Medulla oblongata (tissue), 1 donor: ENCODE data around the gene TADA2B.
A peak's percentile ranks its signal among the peaks of the same experiment; 100 is the strongest.

ENCODE experiments used
- DNase-seq: peaks from one replicate; pipeline ENCODE4 v3.0.0-alpha.2; 2015; ENCODE audit errors: extremely low spot score

TADA2B gene, protein sequence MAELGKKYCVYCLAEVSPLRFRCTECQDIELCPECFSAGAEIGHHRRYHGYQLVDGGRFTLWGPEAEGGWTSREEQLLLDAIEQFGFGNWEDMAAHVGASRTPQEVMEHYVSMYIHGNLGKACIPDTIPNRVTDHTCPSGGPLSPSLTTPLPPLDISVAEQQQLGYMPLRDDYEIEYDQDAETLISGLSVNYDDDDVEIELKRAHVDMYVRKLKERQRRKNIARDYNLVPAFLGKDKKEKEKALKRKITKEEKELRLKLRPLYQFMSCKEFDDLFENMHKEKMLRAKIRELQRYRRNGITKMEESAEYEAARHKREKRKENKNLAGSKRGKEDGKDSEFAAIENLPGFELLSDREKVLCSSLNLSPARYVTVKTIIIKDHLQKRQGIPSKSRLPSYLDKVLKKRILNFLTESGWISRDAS

DNA sequence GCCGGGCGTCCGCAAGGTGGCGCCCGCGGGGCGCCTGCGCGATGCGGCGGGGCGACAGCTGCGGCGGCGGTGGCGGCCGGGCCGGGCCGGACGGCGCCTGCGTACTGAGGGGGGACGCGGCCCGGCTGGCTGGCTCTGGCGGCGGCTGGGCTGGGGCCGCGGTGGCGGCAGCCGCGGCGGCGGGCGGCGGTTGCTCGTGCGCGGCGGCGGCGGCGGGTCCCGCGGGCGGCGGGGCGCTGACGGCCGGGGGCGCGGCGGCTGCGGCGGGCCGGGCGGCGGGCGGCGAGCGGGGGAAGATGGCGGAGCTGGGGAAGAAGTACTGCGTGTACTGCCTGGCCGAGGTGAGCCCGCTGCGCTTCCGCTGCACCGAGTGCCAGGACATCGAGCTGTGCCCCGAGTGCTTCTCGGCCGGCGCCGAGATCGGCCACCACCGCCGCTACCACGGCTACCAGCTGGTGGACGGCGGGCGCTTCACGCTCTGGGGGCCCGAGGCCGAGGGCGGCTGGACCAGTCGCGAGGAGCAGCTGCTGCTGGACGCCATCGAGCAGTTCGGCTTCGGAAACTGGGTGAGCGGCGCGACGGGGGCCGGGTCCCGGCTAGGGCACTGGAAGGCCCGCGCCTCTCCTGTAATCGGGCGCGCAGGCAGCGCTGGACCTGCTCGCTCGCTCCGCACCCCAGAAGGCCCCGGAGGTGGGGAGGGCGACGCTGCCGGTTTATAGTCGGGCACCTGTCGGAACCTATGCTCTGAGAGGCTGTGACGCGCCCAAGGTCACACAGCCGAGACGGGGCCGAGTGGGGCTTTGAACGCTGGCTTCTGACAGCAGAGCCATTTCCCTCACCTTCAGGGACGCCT is at the start of gene TADA2B:
TSS of gene TADA2B (plus strand) at position 89 of the 853 bp plus-strand sequence. CDS start at position 297, 208 bp downstream.
- DNase-seq, result no peak

DNA sequence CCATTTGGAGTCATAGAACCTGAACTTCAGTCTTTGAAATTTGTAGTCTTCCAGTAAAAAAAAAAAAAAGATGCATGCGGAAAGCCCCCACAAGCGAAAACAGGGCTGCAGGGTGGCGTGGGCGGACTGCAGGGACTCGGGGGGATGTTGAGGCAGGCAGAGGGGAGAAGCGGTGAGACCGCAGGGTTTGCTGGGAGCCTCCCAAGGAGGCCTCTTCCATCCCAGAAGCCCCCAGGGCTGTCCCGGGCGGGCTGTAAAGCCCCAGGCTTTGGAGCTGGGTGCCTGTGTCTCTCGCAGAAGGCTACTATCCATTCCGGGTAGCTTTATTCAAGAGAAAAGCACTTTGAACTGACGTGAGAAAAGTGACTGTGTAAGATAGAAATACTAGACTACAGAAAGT is 46.7 kb upstream of the TADA2B start:
- no peak for DNase-seq

DNA sequence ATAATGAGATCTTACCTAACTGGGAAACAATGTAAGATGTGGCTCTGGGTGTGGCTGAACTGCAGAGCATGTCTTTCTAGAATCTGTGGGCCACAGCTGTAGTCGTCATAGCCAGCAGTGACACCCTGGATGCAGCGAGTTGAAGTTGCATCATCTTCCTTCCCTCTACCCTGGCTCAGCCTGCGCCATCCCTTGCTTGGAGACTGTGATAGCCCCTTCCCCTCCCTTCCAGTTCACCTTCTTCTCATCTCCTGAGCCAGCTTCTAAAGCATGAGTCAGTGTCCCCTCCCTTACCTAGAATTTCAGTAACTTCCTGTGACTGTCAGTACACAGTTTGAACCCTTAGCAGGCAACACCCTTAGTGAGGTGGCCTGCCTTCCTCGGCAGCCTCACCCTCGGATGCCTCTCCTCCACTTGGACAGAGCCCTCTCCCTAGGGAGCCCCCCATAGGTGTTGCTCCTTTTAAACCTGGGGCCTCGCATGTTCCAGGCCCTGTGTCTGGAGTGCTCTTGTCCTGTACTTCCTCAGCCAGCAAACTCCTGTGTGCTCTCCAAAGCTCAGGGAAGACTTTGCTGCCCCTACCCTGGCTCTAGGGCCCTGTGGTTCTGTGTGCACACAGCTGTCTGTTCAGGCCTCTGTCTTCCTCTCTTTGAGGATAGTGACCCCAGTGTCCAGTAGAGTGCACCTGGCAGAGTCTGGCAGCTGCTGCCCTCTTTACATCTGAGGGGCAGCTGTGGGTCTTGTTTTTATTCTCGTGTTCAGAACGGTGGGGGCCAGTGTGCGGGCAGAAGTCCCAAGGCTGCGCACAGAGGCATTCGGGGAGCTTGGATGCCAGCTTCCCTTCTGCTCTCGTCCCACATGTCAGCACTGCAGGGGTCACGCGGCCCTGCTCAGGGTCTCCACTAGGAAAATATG is 43.7 kb upstream of the TADA2B start:
- DNase-seq, result peak; percentile 30

DNA sequence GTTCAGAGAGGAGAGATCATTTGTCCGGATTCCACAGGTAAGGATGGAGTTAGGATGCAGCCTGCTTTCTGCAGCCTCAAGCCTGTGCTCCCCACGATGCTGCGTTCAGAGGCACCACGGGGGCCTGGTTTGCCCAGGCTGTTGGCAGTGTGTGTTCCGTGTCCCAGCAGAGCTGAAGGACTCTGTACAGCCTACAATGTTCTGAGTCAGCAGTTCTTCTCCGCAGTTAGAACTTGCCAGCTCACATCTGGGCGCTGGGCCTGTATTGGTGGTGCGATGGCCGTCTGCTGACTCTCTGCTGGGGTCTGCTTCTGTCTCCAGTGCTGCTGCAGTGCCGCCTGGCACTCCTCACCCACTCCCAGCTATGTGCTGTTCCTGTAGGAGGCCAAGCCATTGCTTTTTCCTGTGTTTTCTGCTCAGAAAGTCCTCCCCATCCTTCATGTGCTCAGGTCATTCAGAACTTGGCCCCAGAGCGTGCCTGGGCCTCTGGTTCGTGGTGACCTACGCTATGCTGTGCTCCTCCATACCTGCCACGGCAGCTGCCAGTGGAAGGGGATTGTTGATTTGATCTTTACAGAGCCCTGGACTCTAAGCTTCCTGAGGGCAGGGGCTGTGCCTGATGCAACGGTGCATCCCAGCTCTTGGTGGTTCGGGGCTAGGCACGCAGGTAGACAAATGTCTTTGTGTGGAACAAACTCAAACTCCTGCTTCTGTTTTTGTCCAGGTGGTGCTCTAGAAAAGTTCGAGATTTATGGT is 42.6 kb upstream of the TADA2B start:
- peak; percentile 70 for DNase-seq

DNA sequence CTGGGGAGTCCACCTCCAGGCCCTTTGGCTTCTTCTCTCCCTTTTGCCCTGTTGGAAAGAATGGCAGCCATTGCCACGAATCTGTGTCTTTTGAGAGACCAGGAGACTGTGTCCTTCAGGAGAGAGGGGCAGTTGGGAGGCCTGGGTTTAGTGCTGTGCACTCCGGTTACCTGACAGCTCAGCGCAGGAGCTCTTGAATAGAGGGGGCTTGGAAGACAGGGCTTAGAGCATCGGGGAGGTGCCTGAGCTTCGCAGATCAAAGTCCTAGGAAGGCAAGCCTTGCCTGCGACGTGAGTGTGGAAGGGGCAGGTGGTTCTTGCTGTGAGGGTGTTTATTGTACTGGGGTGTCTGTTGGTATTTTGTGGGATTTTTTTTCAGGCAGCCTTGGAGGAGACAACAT is 41.9 kb upstream of the TADA2B start:
- DNase-seq, result no peak

DNA sequence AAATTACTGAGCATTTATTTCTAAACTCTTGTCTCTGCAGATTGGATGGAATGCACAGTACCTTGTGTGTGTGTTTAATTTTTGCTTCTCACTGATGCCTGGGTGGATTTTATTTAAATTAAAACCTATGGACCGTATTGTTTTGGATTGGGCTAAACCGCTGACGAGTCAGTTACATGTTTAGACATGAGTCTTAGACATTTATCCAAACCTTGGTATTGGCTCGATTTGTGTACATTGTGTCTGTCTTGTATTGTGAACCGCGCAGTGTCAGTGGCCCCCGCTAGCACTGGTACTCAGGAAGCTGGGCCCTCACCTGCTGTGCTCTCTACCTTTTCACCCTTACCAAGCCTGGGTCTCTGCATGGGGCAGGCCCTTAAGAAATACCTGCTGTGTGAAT is 40.8 kb upstream of the TADA2B start:
- DNase-seq, result no peak

DNA sequence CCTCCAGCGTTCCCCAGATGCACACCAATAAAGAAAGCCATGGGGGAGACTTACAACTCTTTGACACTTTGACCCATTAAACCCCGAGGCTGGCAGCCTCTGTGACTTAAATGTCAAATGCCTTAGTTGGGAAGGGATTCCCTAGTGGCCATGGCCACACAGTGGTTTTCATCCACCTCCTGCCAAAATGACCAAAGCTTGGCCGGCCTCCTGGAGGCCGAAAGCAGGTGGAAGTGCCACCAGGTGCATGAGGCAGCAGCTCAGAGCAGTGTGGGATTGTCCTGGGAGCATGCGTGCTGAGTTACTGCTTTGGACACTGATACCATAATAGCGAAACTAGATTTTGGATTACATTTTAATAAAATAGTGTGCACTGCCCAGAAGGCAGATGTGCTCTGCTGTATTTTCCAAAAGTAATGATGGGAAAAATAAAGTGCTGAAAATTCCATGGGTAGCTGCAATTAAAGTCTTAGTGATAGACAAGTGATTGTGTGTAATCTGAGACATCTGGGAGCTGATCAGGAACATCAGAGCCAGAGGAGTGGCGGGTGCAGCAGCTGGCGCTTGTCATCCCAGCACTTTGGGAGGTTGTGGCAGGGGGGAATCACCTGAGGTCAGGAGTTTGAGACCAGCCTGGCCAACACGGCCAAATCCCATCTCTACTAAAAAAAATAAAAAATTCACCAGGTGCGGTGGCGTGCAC is 39.8 kb upstream of the TADA2B start:
- no peak for DNase-seq

DNA sequence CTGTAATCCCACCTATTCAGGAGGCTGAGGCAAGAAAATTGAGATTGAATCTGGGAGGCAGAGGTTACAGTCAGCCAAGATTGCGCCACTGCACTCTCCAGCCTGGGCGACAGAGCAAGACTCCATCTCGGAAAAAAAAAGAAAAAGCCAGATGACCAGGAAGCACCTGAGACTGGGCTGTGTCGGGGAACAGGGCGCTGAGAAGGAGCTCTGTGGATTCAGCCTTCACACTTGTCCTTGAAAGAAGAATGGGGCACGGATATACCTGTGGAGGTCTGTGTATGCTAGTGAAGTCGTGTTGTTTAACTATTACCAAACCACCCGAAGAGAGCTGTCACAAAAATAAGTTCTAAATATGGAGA is 39.3 kb upstream of the TADA2B start:
- DNase-seq, result no peak

DNA sequence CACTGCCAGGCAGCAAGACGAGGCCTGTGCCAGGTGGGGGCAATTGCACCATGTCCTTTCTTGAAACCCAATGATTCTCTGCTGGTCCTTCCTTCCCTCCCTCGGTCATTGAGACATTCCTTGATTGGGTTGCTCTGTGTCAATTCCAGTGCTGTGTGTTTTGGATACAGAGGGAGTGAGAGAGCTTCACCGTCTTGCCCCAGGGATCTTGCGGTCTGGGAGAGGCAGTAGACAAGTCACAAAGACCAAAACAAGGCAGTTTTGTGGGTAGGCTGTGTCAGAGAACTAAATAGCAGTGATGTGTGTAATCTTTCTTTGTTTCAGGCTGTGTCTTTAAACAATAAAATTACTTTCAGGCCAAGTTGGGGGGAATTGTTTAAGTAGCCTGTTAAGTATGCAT is 38.8 kb upstream of the TADA2B start:
- no peak for DNase-seq

DNA sequence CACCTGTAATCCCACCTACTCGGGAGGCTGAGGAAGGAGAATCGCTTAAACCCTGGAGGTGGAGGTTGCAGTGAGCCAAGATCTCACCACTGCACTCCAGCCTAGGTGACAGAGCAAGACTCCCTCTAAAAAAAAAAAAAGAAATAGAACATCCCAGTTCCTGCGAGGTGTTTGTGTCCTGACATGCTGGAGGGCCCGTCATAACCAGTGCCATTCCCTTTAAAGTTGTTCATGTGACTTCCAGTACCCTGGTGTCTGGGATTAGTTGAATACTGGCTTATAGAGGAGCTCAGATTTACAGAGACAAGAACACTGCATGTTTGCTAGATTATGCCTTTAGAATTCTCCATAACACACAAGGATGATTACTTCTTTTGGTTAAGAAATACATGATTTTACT is 37.6 kb upstream of the TADA2B start:
- no peak for DNase-seq

DNA sequence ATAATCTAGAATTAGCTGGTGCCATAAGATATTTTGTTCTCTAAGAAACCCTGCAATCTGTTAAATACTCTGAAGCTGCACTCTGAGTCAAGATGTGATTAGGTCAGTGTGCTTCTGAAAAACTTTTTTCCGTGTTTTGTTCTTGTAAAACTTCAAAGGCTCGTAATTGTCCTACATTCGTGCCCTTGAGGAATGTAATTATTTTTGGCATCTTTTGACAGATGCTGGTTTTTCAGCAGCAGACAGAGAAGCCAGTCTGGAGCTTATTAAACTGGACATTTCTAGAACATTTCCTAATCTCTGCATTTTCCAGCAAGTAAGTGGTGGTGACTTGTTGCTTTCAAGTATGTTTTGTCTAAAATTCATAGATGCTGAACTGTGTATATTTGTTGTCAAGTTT is 36.8 kb upstream of the TADA2B start:
- no peak for DNase-seq

DNA sequence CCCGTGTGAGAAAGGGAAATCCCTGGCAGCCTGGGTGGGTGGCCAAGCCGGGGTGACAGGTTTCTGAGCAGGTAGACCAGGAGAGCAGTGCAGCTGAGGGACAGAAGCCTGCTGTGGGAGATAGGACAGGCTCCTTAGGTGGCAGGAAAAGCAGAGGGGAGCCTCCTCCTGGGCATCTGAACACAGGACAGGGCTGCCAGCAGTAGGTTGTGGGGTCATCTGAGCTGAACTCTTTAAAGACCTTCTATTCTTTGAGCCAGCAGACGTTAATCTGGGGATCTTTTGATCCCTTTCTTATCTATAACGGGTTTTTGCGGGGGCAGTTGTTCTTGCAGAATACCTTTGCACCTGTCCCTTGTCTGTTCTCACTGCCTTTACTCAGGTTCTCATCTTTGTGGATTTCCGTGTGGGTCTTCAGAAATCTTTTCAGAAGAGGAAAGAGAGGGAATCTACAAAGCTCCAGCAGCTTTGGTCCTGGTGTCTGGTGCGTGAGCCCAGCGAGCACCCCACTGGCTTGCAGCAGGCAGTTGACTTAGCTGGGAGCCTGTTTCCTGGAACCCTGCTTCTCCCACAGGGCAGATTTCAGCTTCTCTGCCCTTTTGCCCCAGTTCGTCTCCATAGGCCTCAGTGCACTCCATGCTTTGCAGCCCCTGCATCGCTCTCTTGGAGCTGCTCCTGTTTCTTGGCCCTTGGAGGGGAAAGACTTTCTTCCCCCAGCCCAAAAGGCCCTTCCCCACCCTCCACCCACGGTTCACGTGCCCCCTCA is 35.8 kb upstream of the TADA2B start:
- no peak for DNase-seq

DNA sequence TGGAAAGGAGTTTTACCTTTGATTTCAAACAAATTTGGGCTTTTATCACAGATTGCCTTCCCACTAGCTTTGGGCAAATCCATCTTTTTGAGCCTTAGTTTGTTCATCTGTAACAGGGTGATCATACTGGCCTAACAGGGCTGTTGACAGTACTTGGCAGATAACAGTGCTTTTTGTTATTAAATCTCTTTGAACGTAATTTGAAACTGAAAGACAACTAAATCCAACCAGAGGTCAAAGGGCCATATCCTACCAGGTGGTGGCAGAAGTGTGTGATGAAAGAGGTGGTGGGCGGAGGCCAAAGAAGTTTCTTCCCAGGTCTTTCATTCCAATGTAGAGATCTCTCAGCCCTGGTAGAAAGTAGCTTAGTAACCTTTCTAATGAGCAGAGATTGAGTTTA is 35.2 kb upstream of the TADA2B start:
- DNase-seq, result no peak

DNA sequence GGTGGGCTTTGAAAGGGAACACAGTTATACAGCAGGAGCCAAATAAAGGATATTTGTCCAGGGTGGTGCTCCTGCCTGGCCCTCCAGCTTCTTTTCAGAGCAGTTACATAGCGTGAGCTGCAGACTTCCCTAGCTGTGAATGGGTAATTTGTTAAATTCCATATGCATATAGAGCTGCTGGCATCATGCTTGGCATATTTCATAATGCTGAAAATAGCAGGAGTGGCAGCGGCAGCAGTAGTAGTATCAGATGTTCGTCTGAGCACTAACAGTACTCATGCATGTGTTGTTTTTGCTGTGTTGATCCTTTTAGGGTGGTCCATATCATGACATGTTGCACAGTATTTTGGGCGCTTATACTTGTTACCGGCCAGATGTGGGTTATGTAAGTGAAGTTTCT is 33.6 kb upstream of the TADA2B start:
- DNase-seq, result no peak

DNA sequence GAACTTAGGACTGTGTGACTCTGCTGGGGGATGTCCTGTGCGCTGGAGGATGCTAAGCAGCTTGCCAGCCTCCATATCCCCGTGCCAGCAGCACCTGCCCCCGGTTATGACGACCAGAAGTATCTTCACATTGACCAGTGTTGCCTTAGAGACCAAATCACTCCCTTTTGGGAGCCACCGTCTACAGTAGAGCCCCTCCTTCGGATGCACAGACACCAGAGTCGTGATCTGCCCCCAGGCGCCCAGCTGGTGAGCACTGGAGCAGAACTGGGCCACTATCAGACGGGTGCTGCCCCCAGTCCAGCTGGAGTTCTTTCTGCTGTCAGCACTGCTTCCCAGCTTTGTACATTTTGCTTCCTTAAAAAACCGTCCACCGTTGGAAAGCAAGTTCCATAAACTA is 30.0 kb upstream of the TADA2B start:
- DNase-seq, result no peak

DNA sequence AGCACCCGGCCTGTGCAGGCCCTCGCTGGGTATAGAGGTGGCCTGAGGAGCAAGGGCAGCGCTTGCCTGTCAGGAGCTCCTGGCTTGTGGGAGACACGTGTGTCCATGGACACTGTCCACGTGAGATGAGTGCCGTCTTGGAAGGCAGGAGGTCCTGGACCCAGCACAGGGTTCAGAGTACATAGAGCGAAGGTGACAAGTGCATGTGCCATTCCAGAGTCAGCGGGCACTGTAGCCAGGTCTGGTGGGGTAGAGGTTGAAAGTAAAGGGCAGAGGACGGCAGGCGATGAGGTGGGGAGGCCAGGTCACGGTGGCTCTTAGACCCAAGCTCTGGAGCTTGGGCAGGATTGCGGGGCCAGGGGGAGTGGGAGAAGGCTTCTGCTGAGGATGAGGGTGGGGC is 28.4 kb upstream of the TADA2B start:
- no peak for DNase-seq

DNA sequence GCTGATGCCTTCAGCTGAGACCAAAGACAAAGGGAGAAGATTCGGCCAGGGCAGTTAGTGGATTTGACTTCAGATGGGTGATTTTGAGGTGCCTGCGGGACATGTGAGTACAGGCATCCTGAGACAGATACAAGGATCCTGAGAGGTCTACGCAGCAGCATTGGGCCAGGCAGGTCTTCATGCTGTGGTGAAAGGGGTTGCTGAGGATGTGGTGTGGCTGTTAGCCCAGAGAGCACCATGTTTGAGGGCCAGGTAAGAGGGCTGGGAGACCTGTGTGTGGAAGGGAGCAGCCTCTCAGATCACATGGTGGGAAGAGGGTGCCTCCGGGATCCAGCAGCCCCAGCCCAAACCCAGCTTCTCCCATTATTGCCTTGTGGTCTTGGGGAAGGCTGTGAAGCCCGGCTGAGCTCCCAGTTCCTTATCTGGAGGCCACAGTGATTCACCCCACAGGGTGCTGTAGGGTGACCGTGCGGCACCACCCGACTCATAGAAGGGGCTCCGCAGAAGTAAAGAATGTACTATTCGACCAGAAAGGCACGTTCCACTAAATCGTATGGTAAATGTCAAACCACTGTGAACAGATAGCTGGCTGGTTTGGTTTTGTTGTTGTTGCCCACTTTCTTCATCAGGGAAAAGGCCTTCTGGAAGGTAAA is 27.7 kb upstream of the TADA2B start:
- DNase-seq, result no peak

DNA sequence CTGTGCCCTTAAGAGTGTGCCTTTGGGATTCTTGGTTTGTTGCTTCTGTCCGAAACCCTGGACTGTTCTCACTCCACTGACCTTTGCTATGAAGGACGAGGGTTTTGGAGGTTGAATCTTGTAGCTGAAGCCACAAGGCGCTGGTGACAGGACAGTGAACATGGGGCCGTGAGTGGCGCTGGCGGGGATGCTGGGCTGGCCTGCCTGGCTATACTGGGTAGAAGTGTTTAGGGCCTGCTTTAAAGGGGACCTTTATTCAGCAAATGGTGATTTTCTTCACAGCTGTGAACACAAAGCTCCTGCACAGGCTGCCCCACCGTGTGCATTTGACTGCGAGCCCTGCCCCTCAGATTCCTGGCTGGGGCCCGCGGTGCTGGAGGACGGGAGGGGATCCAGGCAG is 27.1 kb upstream of the TADA2B start:
- no peak for DNase-seq

DNA sequence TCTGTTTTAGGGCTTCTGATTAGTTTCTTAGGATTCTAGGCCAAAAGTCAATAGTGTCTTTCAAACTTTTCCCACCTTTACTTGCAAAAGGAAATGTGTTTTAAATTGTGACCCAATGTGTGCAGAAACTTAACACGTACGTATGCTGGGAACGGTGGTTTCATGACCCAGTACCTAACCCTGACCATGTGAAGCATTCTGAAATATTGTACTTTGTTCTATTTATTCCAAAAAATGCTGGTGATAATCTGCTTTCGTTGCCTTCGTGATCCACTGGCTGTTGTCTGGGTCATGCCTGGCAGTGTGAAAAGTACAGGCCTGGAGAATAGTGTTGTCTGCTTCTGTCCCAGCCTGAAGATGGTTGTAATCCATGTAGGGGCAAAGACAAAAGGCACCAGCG is 26.7 kb upstream of the TADA2B start:
- no peak for DNase-seq
